ENCODE measurements around the gene JAM2.

DNA sequence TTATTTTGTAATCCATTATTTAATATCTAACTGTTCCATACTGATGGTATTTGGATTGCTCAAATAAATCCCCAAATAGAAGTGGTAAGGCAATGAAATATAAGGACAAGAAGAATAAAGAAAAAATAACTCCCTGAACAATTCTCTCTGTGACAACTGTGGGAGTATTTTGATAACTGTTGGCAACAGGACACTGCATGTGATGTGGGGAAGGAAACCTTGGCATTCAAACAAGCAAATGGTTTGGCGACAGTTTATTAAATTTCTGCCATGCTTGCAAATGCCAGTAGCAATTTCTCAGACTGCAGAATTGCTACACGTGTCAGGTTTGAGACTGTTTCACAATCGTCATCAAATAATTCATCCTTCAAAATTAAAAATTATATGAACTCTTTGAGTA lies 23.2 kb upstream of the JAM2 start:
- TF ChIP-seq CTCF (IDR thresholded peaks at IDR 0.05), result no peak
- TF ChIP-seq POLR2AphosphoS5 (IDR thresholded peaks at IDR 0.05), result no peak
- no peak for TF ChIP-seq POLR2A (IDR thresholded peaks at IDR 0.05)
- no peak for TF ChIP-seq EP300 (IDR thresholded peaks at IDR 0.05)
